IMR-90 (cell line): ENCODE data around the gene DYNLT5. TPM values are rescaled to one million over a fixed set of nuclear protein-coding genes. Genes with fewer than 3 reads are reported as not detected.
A peak's percentile ranks its signal among the peaks of the same experiment; 100 is the strongest.

Experiments used
- ATAC-seq: fragments of 200-7000 bp; cut with Tn5 transposase; 2 replicates; pipeline ENCODE4 v1.9.1; 2020; ENCODE audit warnings: low read depth, mild to moderate bottlenecking, moderate library complexity
- BruUV-seq: library from RNA; stranded (reverse); fragments of 400-500 nt; replicated peaks from 2 replicates; lab custom pipeline; 2021; lab: Mats Ljungman, UMichigan
- CTCF ChIA-PET: fragments of 300-600 bp; formaldehyde crosslinking; extraction: SDS; loops from one replicate; lab custom pipeline; 2021; ENCODE audit warnings: antibody characterized with exemption; lab: Yijun Ruan, JAX
- POLR2A ChIA-PET: fragments of 300-600 bp; sonication (Branson Sonifier 250); formaldehyde crosslinking; loops from one replicate; lab custom pipeline; 2022; ENCODE audit warnings: antibody characterized with exemption; ENCODE audit not compliant: unreplicated experiment; lab: Charles Lee
- DNase-seq: peaks from one replicate; pipeline ENCODE4 v3.0.0; 2013
- H2AFZ ChIP-seq: replicated peaks from 2 replicates; pipeline ENCODE3; 2013; ENCODE audit warnings: low read length, mild to moderate bottlenecking; ENCODE audit not compliant: poor library complexity
- H2AK5ac ChIP-seq: 2 replicates; pipeline ENCODE4 v1.6.1; 2013; ENCODE audit warnings: low read depth, low read length, inconsistent platforms
- H2AK9ac ChIP-seq: replicated peaks from 2 replicates; pipeline ENCODE3; 2013; ENCODE audit warnings: mild to moderate bottlenecking, low read depth, low read length, moderate library complexity; ENCODE audit not compliant: poor library complexity
- H2BK120ac ChIP-seq: 2 replicates; pipeline ENCODE4 v1.6.1; 2013; ENCODE audit warnings: low read depth, low read length, inconsistent platforms
- H2BK15ac ChIP-seq: 3 replicates; pipeline ENCODE4 v1.6.1; 2013; ENCODE audit warnings: low read depth, low read length, inconsistent platforms
- H2BK20ac ChIP-seq: 2 replicates; pipeline ENCODE4 v1.6.1; 2013; ENCODE audit warnings: low read depth, mild to moderate bottlenecking, inconsistent platforms, low read length, moderate library complexity
- H2BK5ac ChIP-seq: 2 replicates; pipeline ENCODE4 v1.6.1; 2013; ENCODE audit warnings: mild to moderate bottlenecking, low read depth, low read length, inconsistent platforms; ENCODE audit not compliant: poor library complexity, severe bottlenecking
- H3K14ac ChIP-seq: replicated peaks from 2 replicates; pipeline ENCODE4 v1.6.1; 2013; ENCODE audit warnings: low read depth, low read length, inconsistent platforms
- H3K18ac ChIP-seq: 2 replicates; pipeline ENCODE4 v1.6.1; 2013; ENCODE audit warnings: low read depth, low read length, control low read depth
- H3K23ac ChIP-seq: 2 replicates; pipeline ENCODE4 v1.6.1; 2013; ENCODE audit warnings: low read depth, low read length, inconsistent platforms
- H3K27ac ChIP-seq: 2 replicates; pipeline ENCODE4 v1.5.1; 2013; ENCODE audit warnings: mild to moderate bottlenecking, control low read depth, low read length; ENCODE audit not compliant: insufficient read depth
- H3K27me3 ChIP-seq: 2 replicates; pipeline ENCODE4 v1.6.1; 2013; ENCODE audit warnings: low read length; ENCODE audit not compliant: control insufficient read depth, insufficient read depth
- H3K36me3 ChIP-seq: 2 replicates; pipeline ENCODE4 v1.6.1; 2013; ENCODE audit warnings: low read length, mixed read lengths; ENCODE audit not compliant: control insufficient read depth, insufficient read depth
- H3K4ac ChIP-seq: 2 replicates; pipeline ENCODE4 v1.6.1; 2013; ENCODE audit warnings: low read depth, low read length, inconsistent platforms
- H3K4me1 ChIP-seq: 2 replicates; pipeline ENCODE4 v1.6.1; 2013; ENCODE audit warnings: low read length, mixed read lengths; ENCODE audit not compliant: control insufficient read depth, insufficient read depth
- H3K4me2 ChIP-seq: 2 replicates; pipeline ENCODE4 v1.6.1; 2013; ENCODE audit warnings: low read depth, mild to moderate bottlenecking, control low read depth, low read length, moderate library complexity
- H3K4me3 ChIP-seq: 2 replicates; pipeline ENCODE4 v1.5.1; 2013; ENCODE audit warnings: low read depth, mild to moderate bottlenecking, control low read depth, low read length, moderate library complexity; ENCODE audit not compliant: insufficient read depth
- H3K56ac ChIP-seq: 2 replicates; pipeline ENCODE4 v1.6.1; 2013; ENCODE audit warnings: low read length, inconsistent platforms; ENCODE audit not compliant: insufficient read depth; ENCODE audit errors: extremely low read depth
- H3K79me1 ChIP-seq, 2 experiments: 2 replicates each; pipeline ENCODE4 v1.6.1; 2013; ENCODE audit warnings: low read length in 2 of 2, inconsistent platforms in 1 of 2, low read depth in 1 of 2
- H3K9ac ChIP-seq: 2 replicates; pipeline ENCODE4 v1.6.1; 2013; ENCODE audit warnings: low read depth, low read length, control low read depth
- H3K9me1 ChIP-seq: 2 replicates; pipeline ENCODE4 v1.6.1; 2013; ENCODE audit warnings: low read length, inconsistent platforms; ENCODE audit not compliant: insufficient read depth
- H3K9me3 ChIP-seq: 2 replicates; pipeline ENCODE4 v1.6.1; 2013; ENCODE audit warnings: low read length; ENCODE audit not compliant: control insufficient read depth, insufficient read depth
- H4K20me1 ChIP-seq: 2 replicates; pipeline ENCODE4 v1.6.1; 2013; ENCODE audit warnings: low read length, inconsistent platforms; ENCODE audit not compliant: insufficient read depth
- H4K5ac ChIP-seq: 2 replicates; pipeline ENCODE4 v1.6.1; 2013; ENCODE audit warnings: mild to moderate bottlenecking, low read depth, low read length, control low read depth
- H4K8ac ChIP-seq, 2 experiments: 2 replicates each; pipeline ENCODE4 v1.6.1; 2013; ENCODE audit warnings: low read depth in 2 of 2, low read length in 2 of 2, control low read depth in 1 of 2, inconsistent platforms in 1 of 2
- H4K91ac ChIP-seq: 2 replicates; pipeline ENCODE4 v1.6.1; 2013; ENCODE audit warnings: low read depth, low read length, inconsistent platforms; ENCODE audit not compliant: insufficient read depth
- MAZ ChIP-seq: IDR thresholded peaks from 2 replicates; pipeline ENCODE4 v1.6.1; 2012; ENCODE audit warnings: low read depth, mild to moderate bottlenecking, low read length, improper control_type of control experiment, moderate library complexity, borderline replicate concordance
- RFX5 ChIP-seq: IDR thresholded peaks from 2 replicates; pipeline ENCODE4 v1.8.0; 2012; ENCODE audit warnings: low read depth, mild to moderate bottlenecking, low read length, moderate library complexity
- WGBS, 2 experiments: methylation state at CpG; one replicate each; pipeline versions ENCODE4 v1.1.5 to v1.1.7; 2013; ENCODE audit warnings: missing lambda C conversion rate in 2 of 2; ENCODE audit not compliant: insufficient read length in 1 of 2; ENCODE audit errors: extremely low coverage in 2 of 2; 5-methylcytosine and 5-hydroxymethylcytosine counted together
- dilution Hi-C: fragments of 300-500 bp; cut with HindIII; formaldehyde crosslinking; loops from one replicate; pipeline ENCODE4 v1.14.3; 2018; ENCODE audit warnings: low sequenced_read_pairs; ENCODE audit not compliant: unreplicated experiment
- in situ Hi-C: fragments of 300-500 bp; cut with MboI; formaldehyde crosslinking; loops from 3 replicates; pipeline ENCODE4 v1.14.3; 2019; ENCODE audit warnings: low sequenced_read_pairs, inconsistent platforms, mixed read lengths
- intact Hi-C: fragments of 100-400 bp; cut with micrococcal nuclease; formaldehyde crosslinking; loops from 2 replicates; pipeline ENCODE4 v1.10.0; 2022
- polyA plus RNA-seq, 3 experiments: library from polyadenylated mRNA; depleted of rRNA; stranded (reverse); fragments of >200 nt; gene quantifications; 2 replicates each; pipeline ENCODE4 v1.2.3, GENCODE V29; 2012; ENCODE audit warnings: low replicate concordance in 1 of 3
- total RNA-seq: library from RNA; depleted of rRNA; stranded (reverse); fragments of >200 nt; gene quantifications from 2 replicates; pipeline ENCODE4 v1.2.3, GENCODE V29; 2012
- TF ChIP-seq, protein P1 (sequence below): conservative IDR thresholded peaks from 2 replicates; pipeline ENCODE4 v1.5.1; 2012; ENCODE audit warnings: mild to moderate bottlenecking, low read depth, low read length, improper control_type of control experiment
- TF ChIP-seq, protein P2 (sequence below): fragments of 150-350 bp; IDR thresholded peaks from 2 replicates; pipeline ENCODE4 v1.6.1; 2017; ENCODE audit warnings: mild to moderate bottlenecking, antibody characterized with exemption, low read length, low read depth

Gene DYNLT5
- total and polyA plus RNA-seq, 2 of the 4 experiments (the other 2 are of a cell fraction): 0.12 to 0.18 TPM

DNA sequence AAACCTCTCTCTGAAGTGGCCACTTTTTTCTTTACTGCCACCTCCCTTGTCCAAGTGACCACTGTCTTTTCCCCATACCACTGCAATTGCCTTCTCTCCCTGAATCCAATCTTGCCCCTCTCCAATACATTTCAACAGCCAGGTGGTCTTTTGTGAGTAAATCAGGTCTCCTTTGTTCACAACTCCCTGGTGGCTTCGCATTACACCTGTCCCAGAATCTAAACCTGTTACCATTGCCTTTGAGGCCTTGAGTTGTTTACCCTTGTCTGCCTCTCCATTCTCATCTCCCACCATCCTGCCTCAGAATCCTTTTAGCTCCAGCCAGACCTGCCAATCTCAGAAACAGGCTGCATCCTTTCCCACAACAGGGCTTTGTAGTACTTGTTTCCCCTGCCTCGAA lies 21.8 kb upstream of the DYNLT5 start:
- Histone ChIP-seq H2AK5ac (no peak overlapping the region), H3K4ac (no peak overlapping the region), H3K9me1 (peaks cover 8% of the 10 kb centered on the region; the same call in 1 of the 2 replicates), H3K27me3 (no peaks in the 10 kb centered on the region), H3K4me1 (peaks cover 3% of the 10 kb centered on the region), H4K91ac (no peak overlapping the region), H3K56ac (no peak overlapping the region), H4K20me1 (peaks cover 9% of the 10 kb centered on the region), H2AK9ac (peak overlapping the region; percentile 17), H3K79me1 (peaks cover 0 to 5% of the 10 kb centered on the region in 2 experiments; a peak in 2 of 4 replicates), H3K9ac (no peak overlapping the region), H2BK20ac (no peak overlapping the region), H3K9me3 (no peaks in the 10 kb centered on the region), H3K4me3 (no peak overlapping the region), H3K14ac (no peak overlapping the region), H3K18ac (no peak overlapping the region), H2BK15ac (no peak overlapping the region), H2BK5ac (no peak overlapping the region), H4K5ac (no peak overlapping the region), H2AFZ (no peak overlapping the region), H3K23ac (no peak overlapping the region), H4K8ac (no peak overlapping the region), H2BK120ac (no peak overlapping the region), H3K4me2 (no peak overlapping the region), H3K27ac (no peak overlapping the region), H3K36me3 (peaks cover 25% of the 10 kb centered on the region)
- BruUV-seq: no TSS peak
- intact Hi-C loops: no loop called here
- TF ChIP-seq MAZ: no peak
- TF ChIP-seq, protein P1, sequence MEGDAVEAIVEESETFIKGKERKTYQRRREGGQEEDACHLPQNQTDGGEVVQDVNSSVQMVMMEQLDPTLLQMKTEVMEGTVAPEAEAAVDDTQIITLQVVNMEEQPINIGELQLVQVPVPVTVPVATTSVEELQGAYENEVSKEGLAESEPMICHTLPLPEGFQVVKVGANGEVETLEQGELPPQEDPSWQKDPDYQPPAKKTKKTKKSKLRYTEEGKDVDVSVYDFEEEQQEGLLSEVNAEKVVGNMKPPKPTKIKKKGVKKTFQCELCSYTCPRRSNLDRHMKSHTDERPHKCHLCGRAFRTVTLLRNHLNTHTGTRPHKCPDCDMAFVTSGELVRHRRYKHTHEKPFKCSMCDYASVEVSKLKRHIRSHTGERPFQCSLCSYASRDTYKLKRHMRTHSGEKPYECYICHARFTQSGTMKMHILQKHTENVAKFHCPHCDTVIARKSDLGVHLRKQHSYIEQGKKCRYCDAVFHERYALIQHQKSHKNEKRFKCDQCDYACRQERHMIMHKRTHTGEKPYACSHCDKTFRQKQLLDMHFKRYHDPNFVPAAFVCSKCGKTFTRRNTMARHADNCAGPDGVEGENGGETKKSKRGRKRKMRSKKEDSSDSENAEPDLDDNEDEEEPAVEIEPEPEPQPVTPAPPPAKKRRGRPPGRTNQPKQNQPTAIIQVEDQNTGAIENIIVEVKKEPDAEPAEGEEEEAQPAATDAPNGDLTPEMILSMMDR: no peak
- no peak for TF ChIP-seq RFX5
- TF ChIP-seq, protein P2, sequence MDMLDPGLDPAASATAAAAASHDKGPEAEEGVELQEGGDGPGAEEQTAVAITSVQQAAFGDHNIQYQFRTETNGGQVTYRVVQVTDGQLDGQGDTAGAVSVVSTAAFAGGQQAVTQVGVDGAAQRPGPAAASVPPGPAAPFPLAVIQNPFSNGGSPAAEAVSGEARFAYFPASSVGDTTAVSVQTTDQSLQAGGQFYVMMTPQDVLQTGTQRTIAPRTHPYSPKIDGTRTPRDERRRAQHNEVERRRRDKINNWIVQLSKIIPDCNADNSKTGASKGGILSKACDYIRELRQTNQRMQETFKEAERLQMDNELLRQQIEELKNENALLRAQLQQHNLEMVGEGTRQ: no peak
- ATAC-seq: no peak
- 60% methylated on average over 1 of the region's 2 CpGs; no CpG with 5 or more reads in 1 of the 2 experiments for WGBS, 2 experiments
- CTCF ChIA-PET: no interaction called here
- DNase-seq: no peak
- dilution Hi-C loops: no loop called here
- in situ Hi-C loops: loop anchor here (25.0 kb wide), 1 partner anchor 468 kb away; no protein-coding TSS in a partner anchor
- POLR2A ChIA-PET: no interaction called here
